NOMO-1 (cell line): Measurements from ENCODE around the gene PRTN3.
A peak's percentile ranks its signal among the peaks of the same experiment; 100 is the strongest.
"Not testable (repeated sequence)": the region's sequence is repeated elsewhere in the genome, so short reads cannot be mapped to it uniquely, and the experiment has no call there.

Experiments used
- DNase-seq, 2 experiments: peaks; one replicate each; lab custom pipeline; 2025; ENCODE audit not compliant: unreplicated experiment in 2 of 2; lab: John Stamatoyannopoulos, UW

Gene PRTN3

GRCh38 chr19:843180-843835 lies 2.5 kb downstream of the PRTN3 start:
- DNase-seq = peak; percentile 38 to 43

- peak in 1 of 2 experiments; percentile 47 for DNase-seq
These were observed 3.2 kb downstream of the PRTN3 start for GRCh38 chr19:843836-844545.

GRCh38 chr19:844546-844971 lies 3.8 kb downstream of the PRTN3 start:
- no peak for DNase-seq

GRCh38 chr19:845707-846521 lies 5.1 kb downstream of the PRTN3 start:
- no peak for DNase-seq

- peak in 1 of 2 experiments; percentile 41 for DNase-seq
These were observed 7.7 kb downstream of the PRTN3 start for GRCh38 chr19:848386-848921.

- DNase-seq = not testable (repeated sequence)
These were observed 8.4 kb downstream of the PRTN3 start for GRCh38 chr19:849195-849594.

GRCh38 chr19:850221-850978 lies 9.6 kb downstream of the PRTN3 start:
- DNase-seq = peak; percentile 63 to 65

GRCh38 chr19:850979-851335 lies 10.2 kb downstream of the PRTN3 start:
- DNase-seq = no peak

GRCh38 chr19:852136-853013 lies 11.6 kb downstream of the PRTN3 start, which contains the start of gene ELANE:
Gene ELANE (plus strand): TSS chr19:852303. CDS start chr19:852329, 26 bp downstream.
- DNase-seq = peak; percentile 54 to 74

GRCh38 chr19:853014-853585 lies 12.3 kb downstream of the PRTN3 start:
- no peak for DNase-seq

GRCh38 chr19:853614-854220 lies 12.9 kb downstream of the PRTN3 start:
- DNase-seq = not testable (repeated sequence)

- no peak for DNase-seq
These were observed 13.8 kb downstream of the PRTN3 start for GRCh38 chr19:854549-854948.

- DNase-seq = no peak
These were observed 14.3 kb downstream of the PRTN3 start for GRCh38 chr19:855142-855541.

GRCh38 chr19:855566-856120 lies 14.8 kb downstream of the PRTN3 start:
- no peak for DNase-seq

GRCh38 chr19:858284-858683 lies 17.5 kb downstream of the PRTN3 start:
- DNase-seq = no peak

GRCh38 chr19:858868-859843 lies 18.4 kb downstream of the PRTN3 start, which contains the start of gene CFD:
Gene CFD (plus strand): TSS chr19:859664. CDS start chr19:859690, 26 bp downstream.
- DNase-seq = peak; percentile 67 to 68

- DNase-seq = no peak
These were observed 20.4 kb downstream of the PRTN3 start for GRCh38 chr19:861141-861755.
